HEK293 (cell line): ENCODE results near the gene IFNA5.

ENCODE experiments used
- BCL6B ChIP-seq: fragments of 450-650 bp; formaldehyde crosslinking; IDR thresholded peaks from 2 replicates; pipeline ENCODE4 v1.5.1; 2017; ENCODE audit warnings: missing biosample characterization, missing genetic modification characterization
- KLF1 ChIP-seq: fragments of 450-650 bp; formaldehyde crosslinking; IDR thresholded peaks from 2 replicates; pipeline ENCODE4 v1.5.1; 2016; ENCODE audit warnings: missing biosample characterization, missing genetic modification characterization
- KLF10 ChIP-seq: fragments of 450-650 bp; IDR thresholded peaks from 2 replicates; pipeline ENCODE4 v1.5.1; 2018; ENCODE audit warnings: missing biosample characterization, mild to moderate bottlenecking, missing genetic modification characterization
- KLF16 ChIP-seq: fragments of 450-650 bp; formaldehyde crosslinking; IDR thresholded peaks from 2 replicates; pipeline ENCODE4 v1.5.1; 2017; ENCODE audit warnings: missing biosample characterization, missing genetic modification characterization
- OVOL3 ChIP-seq: fragments of 450-650 bp; formaldehyde crosslinking; IDR thresholded peaks from 2 replicates; pipeline ENCODE4 v1.5.1; 2016; ENCODE audit warnings: missing biosample characterization, missing genetic modification characterization
- RBAK ChIP-seq: fragments of 450-650 bp; formaldehyde crosslinking; IDR thresholded peaks from 2 replicates; pipeline ENCODE4 v1.5.1; 2016; ENCODE audit warnings: missing biosample characterization, missing genetic modification characterization
- SCRT2 ChIP-seq: fragments of 450-650 bp; formaldehyde crosslinking; IDR thresholded peaks from 2 replicates; pipeline ENCODE4 v1.5.1; 2016; ENCODE audit warnings: missing biosample characterization, missing genetic modification characterization
- YY1 ChIP-seq: fragments of 450-650 bp; formaldehyde crosslinking; IDR thresholded peaks from 2 replicates; pipeline ENCODE4 v1.5.1; 2018; ENCODE audit warnings: missing biosample characterization, missing genetic modification characterization
- ZBTB1 ChIP-seq: fragments of 450-650 bp; formaldehyde crosslinking; IDR thresholded peaks from 2 replicates; pipeline ENCODE4 v1.5.1; 2016; ENCODE audit warnings: missing biosample characterization, missing genetic modification characterization
- ZBTB17 ChIP-seq: fragments of 450-650 bp; formaldehyde crosslinking; IDR thresholded peaks from 2 replicates; pipeline ENCODE4 v1.5.1; 2016; ENCODE audit warnings: missing biosample characterization, missing genetic modification characterization
- ZBTB21 ChIP-seq: fragments of 450-650 bp; formaldehyde crosslinking; IDR thresholded peaks from 2 replicates; pipeline ENCODE4 v1.5.1; 2017; ENCODE audit warnings: missing biosample characterization, missing genetic modification characterization
- ZBTB49 ChIP-seq: fragments of 450-650 bp; formaldehyde crosslinking; IDR thresholded peaks from 2 replicates; pipeline ENCODE4 v1.5.1; 2016; ENCODE audit warnings: missing biosample characterization, missing genetic modification characterization, low read depth
- ZEB2 ChIP-seq: fragments of 450-650 bp; formaldehyde crosslinking; IDR thresholded peaks from 2 replicates; pipeline ENCODE4 v1.5.1; 2016; ENCODE audit warnings: missing biosample characterization, missing genetic modification characterization
- ZNF138 ChIP-seq: fragments of 450-650 bp; formaldehyde crosslinking; IDR thresholded peaks from 2 replicates; pipeline ENCODE4 v1.5.1; 2016; ENCODE audit warnings: missing biosample characterization, missing genetic modification characterization, borderline replicate concordance
- ZNF148 ChIP-seq: fragments of 450-650 bp; formaldehyde crosslinking; IDR thresholded peaks from 2 replicates; pipeline ENCODE4 v1.5.0; 2017; ENCODE audit warnings: missing biosample characterization, missing genetic modification characterization, borderline replicate concordance
- ZNF19 ChIP-seq: fragments of 450-650 bp; formaldehyde crosslinking; IDR thresholded peaks from 2 replicates; pipeline ENCODE4; 2016; ENCODE audit warnings: missing biosample characterization, missing genetic modification characterization, low read depth
- ZNF221 ChIP-seq: fragments of 450-650 bp; formaldehyde crosslinking; IDR thresholded peaks from 2 replicates; pipeline ENCODE4 v1.5.1; 2017; ENCODE audit warnings: missing biosample characterization, missing genetic modification characterization, borderline replicate concordance
- ZNF24 ChIP-seq: fragments of 450-650 bp; formaldehyde crosslinking; IDR thresholded peaks from 2 replicates; pipeline ENCODE4 v1.5.1; 2016; ENCODE audit warnings: missing biosample characterization, missing genetic modification characterization
- ZNF26 ChIP-seq: fragments of 450-650 bp; formaldehyde crosslinking; IDR thresholded peaks from 2 replicates; pipeline ENCODE4 v1.5.1; 2016; ENCODE audit warnings: missing biosample characterization, missing genetic modification characterization
- ZNF292 ChIP-seq: fragments of 450-650 bp; formaldehyde crosslinking; IDR thresholded peaks from 2 replicates; pipeline ENCODE4 v1.5.1; 2016; ENCODE audit warnings: low read depth, missing biosample characterization, missing genetic modification characterization, borderline replicate concordance
- ZNF302 ChIP-seq: fragments of 450-650 bp; formaldehyde crosslinking; IDR thresholded peaks from 2 replicates; pipeline ENCODE4 v1.5.1; 2016; ENCODE audit warnings: missing biosample characterization, missing genetic modification characterization, low read depth
- ZNF354C ChIP-seq: fragments of 450-650 bp; formaldehyde crosslinking; IDR thresholded peaks from 2 replicates; pipeline ENCODE4 v1.5.1; 2016; ENCODE audit warnings: missing biosample characterization, missing genetic modification characterization, low read depth, borderline replicate concordance
- ZNF37A ChIP-seq: fragments of 450-650 bp; IDR thresholded peaks from 2 replicates; pipeline ENCODE4 v1.5.1; 2018; ENCODE audit warnings: missing biosample characterization, missing genetic modification characterization
- ZNF48 ChIP-seq: fragments of 450-650 bp; formaldehyde crosslinking; IDR thresholded peaks from 2 replicates; pipeline ENCODE4 v1.5.1; 2016; ENCODE audit warnings: missing biosample characterization, missing genetic modification characterization
- ZNF529 ChIP-seq: fragments of 450-650 bp; formaldehyde crosslinking; IDR thresholded peaks from 2 replicates; pipeline ENCODE4 v1.5.1; 2017; ENCODE audit warnings: missing genetic modification characterization, missing biosample characterization; ENCODE audit not compliant: insufficient replicate concordance
- ZNF549 ChIP-seq: fragments of 450-650 bp; IDR thresholded peaks from 2 replicates; pipeline ENCODE4 v1.5.1; 2018; ENCODE audit warnings: missing biosample characterization, missing genetic modification characterization, mild to moderate bottlenecking, inconsistent platforms, moderate library complexity
- ZNF654 ChIP-seq: fragments of 450-650 bp; formaldehyde crosslinking; IDR thresholded peaks from 2 replicates; pipeline ENCODE4 v1.5.1; 2016; ENCODE audit warnings: low read depth, missing biosample characterization, missing genetic modification characterization
- ZNF660 ChIP-seq: fragments of 450-650 bp; IDR thresholded peaks from 2 replicates; pipeline ENCODE4 v1.5.1; 2018; ENCODE audit warnings: missing biosample characterization, mild to moderate bottlenecking, missing genetic modification characterization
- ZNF776 ChIP-seq: fragments of 450-650 bp; formaldehyde crosslinking; IDR thresholded peaks from 2 replicates; pipeline ENCODE4 v1.5.0; 2017; ENCODE audit warnings: missing biosample characterization, missing genetic modification characterization, borderline replicate concordance
- ZNF791 ChIP-seq: fragments of 450-650 bp; formaldehyde crosslinking; IDR thresholded peaks from 2 replicates; pipeline ENCODE4 v1.5.1; 2016; ENCODE audit warnings: missing biosample characterization, missing genetic modification characterization
- ZSCAN16 ChIP-seq: fragments of 450-650 bp; formaldehyde crosslinking; IDR thresholded peaks from 2 replicates; pipeline ENCODE4 v1.5.1; 2016; ENCODE audit warnings: missing biosample characterization, missing genetic modification characterization
- ZSCAN5A ChIP-seq: fragments of 450-650 bp; formaldehyde crosslinking; IDR thresholded peaks from 2 replicates; pipeline ENCODE4 v1.5.1; 2016; ENCODE audit warnings: missing biosample characterization, missing genetic modification characterization

The IFNA5 gene

GRCh38 chr9:21334701-21335632, 29.9 kb upstream of the IFNA5 start, which contains the start of gene KLHL9 (continued):
- no peak for TF ChIP-seq ZBTB49 (tag by site-specific recombination)
- TF ChIP-seq ZNF19 (tag by site-specific recombination) = no peak
- TF ChIP-seq ZNF660 (tag by site-specific recombination) = 0 out of 2 replicates have a peak, but pooled peaks have one; percentile 21
- no peak for TF ChIP-seq SCRT2
- no peak for TF ChIP-seq ZNF354C (tag by site-specific recombination)
- no peak for TF ChIP-seq ZNF26 (tag by site-specific recombination)
- no peak for TF ChIP-seq BCL6B (tag by site-specific recombination)
- TF ChIP-seq ZNF138 (tag by site-specific recombination) = no peak
- TF ChIP-seq ZBTB17 (tag by site-specific recombination) = peak; percentile 47; the same call in 1 of the 2 replicates
- no peak for TF ChIP-seq ZNF292 (tag by site-specific recombination)
- no peak for TF ChIP-seq ZSCAN16 (tag by site-specific recombination)
- no peak for TF ChIP-seq ZNF654 (tag by site-specific recombination)
- TF ChIP-seq ZNF776 (tag by site-specific recombination) = no peak
- TF ChIP-seq YY1 (tag by site-specific recombination) = peak; percentile 41; the same call in 1 of the 2 replicates
- TF ChIP-seq ZNF549 (tag by site-specific recombination) = no peak
- TF ChIP-seq ZNF529 (tag by site-specific recombination) = no peak
- no peak for TF ChIP-seq RBAK (tag by site-specific recombination)
- no peak for TF ChIP-seq ZEB2 (tag by site-specific recombination)
- no peak for TF ChIP-seq ZBTB1 (tag by site-specific recombination)
- TF ChIP-seq ZBTB21 (tag by site-specific recombination) = no peak
- peak; percentile 76 for TF ChIP-seq OVOL3 (tag by site-specific recombination)
- TF ChIP-seq KLF1 = no peak
- TF ChIP-seq ZNF48 (tag by site-specific recombination) = no peak
- no peak for TF ChIP-seq ZNF221
- TF ChIP-seq ZNF24 (tag by site-specific recombination) = no peak
- no peak for TF ChIP-seq KLF10 (tag by site-specific recombination)
- TF ChIP-seq ZNF791 = no peak
- TF ChIP-seq KLF16 (tag by site-specific recombination) = no peak
- no peak for TF ChIP-seq ZNF37A (tag by site-specific recombination)
- no peak for TF ChIP-seq ZNF302
- TF ChIP-seq ZNF148 (tag by site-specific recombination) = no peak
- TF ChIP-seq ZSCAN5A = no peak
